HPDE6-E6E7 (cell line): ENCODE measurements around the gene TSEN54.

Experiments
- DNase-seq: peaks from one replicate; pipeline ENCODE4 v3.0.0; 2011; ENCODE audit warnings: missing footprints; ENCODE audit errors: extremely low spot score

The TSEN54 gene

DNA sequence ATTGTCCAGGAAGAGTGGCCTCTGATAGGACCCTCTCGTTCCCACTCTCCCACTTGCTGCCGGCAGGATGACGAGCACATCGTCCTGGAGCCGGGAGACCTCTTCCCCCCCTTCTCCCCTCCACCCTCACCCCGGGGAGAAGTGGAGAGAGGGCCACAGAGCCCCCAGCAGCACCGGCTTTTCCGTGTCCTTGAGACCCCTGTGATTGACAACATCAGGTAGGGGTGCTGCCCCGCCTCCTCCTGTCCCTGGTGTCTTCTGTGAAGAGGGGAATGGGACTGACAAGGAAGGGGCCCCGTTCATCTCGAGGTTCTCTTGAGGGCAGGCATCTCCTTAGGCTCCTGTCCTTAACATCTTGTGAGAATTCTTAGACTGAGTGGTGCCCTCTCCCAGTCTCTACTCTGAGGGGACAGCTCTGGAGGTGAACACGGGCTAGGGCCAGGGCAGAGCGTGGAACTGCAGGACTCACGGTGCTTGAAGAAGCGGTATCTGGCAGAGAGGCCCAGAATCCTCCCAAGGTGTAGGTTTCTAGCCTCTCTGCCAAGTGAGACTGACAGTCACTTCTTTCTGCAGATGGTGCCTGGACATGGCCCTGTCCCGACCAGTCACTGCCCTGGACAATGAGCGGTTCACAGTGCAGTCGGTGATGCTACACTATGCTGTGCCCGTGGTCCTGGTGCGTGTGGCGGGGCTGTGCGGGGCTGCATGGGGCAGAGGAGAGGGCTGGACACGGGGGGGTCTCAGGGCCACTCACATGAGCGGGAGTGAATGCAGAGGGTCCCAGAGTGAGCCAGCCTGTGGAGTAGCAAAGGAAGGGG, 27.4 kb upstream of the TSEN54 start:
- DNase-seq: no peak

DNA sequence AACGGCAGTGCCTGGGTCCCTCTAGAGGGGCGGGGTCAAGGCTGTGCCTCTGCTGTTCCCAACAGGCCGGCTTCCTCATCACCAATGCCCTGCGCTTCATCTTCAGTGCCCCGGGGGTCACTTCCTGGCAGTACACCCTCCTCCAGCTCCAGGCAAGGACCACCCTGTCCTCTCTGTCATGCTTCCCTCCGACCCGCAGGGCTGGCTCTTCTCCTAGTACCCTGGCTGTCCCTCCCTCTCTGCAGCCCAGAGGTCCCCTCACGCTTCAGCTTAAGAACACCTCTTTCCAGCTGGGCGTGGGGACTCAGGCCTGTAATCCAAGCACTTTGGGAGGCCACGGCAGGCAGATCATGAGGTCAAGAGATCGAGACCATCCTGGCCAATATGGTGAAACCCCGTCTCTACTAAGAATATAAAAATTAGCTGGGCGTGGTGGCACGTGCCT, 26.8 kb upstream of the TSEN54 start:
- DNase-seq: no peak

DNA sequence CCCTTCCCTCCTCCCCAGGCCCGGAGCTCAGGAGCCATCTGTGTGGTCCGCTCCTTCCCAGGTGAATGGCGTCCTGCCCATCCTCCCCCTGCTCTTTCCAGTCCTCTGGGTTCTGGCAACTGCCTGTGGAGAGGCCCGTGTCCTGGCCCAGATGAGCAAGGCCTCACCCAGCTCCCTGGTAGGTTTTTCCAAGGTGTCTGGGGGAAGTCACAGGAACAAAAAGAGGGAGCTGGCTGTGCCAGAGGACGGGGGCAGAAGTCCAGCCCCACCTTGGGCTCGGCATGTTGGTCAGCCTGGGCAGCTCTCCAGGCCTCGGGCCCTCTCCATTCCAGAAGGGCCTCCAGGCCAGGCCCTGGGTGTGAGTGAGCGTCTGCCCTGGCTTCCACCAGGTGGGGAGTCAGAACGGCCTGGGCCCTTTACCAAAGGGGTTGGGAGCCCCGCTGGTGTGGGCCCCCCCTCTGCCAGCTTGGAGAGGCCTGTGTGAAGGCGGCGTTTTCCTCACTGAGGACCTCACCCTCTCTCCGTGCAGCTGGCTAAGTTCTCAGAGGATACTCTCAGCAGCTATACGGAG, 26.1 kb upstream of the TSEN54 start:
- no peak for DNase-seq

DNA sequence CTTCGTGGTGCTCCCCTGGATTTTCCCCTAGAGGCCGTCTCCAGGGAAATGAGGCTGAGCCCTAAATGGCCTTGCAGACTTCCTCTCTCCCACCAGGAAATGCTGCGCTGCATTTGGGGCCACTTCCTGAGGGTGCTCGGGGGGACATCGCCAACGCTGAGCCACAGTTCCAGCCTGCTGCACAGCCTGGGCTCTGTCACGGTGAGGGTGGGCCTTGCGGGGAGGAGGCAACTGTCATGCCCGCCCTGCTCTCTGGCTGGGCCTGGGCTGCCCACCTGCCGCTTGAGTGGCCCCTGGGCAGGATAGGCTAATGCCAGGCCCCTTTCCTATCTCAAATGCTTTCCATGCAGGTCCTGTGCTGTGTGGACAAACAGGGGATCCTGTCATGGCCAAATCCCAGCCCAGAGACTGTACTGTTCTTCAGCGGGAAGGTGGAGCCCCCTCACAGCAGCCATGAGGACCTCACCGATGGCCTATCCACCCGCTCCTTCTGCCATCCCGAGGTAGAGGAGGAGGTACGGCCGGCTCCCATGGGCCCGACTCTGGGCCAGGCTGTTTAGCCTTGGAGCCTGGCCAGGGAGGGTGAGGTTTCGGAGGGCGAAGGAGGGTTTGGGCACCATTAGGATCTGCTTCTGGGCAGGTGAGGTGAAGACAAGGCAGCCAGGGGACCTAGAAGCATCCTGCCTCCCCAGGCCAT, 25.2 kb upstream of the TSEN54 start:
- DNase-seq: no peak

DNA sequence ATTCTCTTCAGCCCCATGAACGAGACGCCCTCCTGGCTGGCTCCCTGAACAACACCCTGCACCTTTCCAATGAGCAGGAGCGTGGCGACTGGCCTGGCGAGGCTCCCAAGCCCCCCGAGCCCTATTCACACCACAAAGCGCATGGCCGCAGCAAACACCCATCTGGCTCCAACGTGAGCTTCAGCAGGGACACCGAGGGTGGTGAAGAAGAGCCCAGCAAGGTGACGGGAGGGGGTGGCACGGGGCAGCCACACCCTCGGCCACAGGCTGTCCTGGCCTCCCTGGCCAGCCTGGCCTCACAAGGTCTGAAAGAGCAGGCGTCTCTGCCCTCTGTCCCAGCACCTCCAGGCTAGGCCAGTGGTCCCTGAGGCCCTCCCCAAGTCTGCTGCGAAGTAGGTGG, 24.6 kb upstream of the TSEN54 start:
- DNase-seq: no peak

DNA sequence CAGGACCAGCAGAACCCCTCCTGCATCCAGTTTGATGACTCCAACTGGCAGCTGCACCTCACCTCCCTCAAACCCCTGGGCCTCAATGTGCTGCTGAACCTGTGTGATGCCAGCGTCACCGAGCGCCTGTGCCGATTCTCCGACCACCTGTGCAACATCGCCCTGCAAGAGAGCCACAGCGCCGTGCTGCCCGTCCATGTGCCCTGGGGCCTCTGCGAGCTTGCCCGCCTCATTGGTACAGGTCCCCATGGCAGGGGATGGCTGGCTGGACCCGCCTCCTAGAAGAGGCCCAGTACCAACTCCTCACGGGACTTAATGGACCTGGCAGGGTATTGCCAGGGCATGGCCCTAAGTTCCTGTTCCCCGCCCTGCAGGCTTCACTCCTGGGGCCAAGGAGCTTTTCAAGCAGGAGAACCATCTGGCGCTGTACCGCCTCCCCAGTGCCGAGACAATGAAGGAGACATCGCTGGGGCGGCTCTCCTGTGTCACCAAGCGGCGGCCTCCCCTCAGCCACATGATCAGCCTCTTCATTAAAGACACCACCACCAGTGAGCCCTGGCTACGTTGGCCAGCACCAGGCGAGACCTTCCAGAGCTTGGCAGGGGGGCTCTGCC, 23.7 kb upstream of the TSEN54 start:
- no peak for DNase-seq

DNA sequence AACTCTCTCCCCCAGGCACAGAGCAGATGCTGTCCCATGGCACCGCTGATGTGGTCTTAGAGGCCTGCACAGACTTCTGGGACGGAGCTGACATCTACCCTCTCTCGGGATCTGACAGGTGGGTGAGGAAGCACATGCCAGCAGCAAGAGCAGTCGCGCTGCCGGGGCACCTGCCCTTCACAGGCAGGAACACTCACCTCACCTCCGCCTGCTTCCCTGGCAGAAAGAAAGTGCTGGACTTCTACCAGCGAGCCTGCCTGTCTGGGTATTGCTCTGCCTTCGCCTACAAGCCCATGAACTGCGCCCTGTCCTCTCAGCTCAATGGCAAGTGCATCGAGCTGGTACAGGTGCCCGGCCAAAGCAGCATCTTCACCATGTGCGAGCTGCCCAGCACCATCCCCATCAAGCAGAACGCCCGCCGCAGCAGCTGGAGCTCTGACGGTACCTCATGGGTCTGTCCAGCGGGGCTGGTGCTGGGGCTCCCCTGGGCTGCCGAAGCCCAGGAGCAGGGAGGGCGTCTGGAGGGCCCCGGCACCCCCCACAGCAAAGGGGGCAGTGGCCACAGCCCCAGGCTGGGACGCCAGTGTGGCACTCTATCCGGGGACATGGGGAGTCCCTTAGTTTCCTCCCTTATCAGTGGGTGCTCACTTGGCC, 22.7 kb upstream of the TSEN54 start:
- DNase-seq: no peak

DNA sequence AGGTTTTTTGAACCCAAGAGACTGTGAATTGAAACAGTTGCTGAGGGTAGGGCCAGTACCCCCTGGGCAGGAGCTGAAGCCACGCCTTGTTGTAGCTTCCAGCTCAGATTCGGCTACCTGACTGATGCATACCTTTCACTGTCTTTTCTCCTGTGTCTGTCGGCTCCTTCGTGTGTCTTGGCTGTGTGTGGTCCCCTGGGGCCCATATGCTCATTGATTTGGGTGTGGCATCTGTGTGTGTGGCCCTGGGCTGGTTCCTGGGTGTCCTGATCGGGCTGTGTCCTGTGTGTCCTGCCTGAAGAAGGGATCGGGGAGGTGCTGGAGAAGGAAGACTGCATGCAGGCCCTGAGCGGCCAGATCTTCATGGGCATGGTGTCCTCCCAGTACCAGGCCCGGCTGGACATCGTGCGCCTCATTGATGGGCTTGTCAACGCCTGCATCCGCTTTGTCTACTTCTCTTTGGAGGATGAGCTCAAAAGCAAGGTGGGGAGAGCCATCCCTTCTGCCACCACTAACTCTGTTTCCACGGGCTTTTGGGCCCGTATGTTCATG, 21.9 kb upstream of the TSEN54 start:
- DNase-seq: no peak

DNA sequence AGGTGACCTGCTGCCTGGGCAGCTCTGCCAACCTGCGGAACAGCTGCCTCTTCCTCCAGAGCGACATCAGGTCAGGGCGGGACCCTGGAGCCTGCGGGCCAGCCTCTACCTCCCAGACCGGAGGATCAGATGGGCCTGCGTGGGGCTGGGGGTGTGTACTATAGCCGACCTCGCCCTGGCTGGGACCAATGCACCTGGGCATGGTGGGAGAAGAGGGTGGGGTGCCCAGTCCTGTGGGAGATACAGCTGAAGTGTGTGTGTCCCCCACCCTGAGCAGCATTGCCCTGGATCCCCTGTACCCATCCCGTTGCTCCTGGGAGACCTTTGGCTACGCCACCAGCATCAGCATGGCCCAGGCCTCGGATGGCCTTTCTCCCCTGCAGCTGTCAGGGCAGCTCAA, 20.3 kb upstream of the TSEN54 start:
- no peak for DNase-seq

DNA sequence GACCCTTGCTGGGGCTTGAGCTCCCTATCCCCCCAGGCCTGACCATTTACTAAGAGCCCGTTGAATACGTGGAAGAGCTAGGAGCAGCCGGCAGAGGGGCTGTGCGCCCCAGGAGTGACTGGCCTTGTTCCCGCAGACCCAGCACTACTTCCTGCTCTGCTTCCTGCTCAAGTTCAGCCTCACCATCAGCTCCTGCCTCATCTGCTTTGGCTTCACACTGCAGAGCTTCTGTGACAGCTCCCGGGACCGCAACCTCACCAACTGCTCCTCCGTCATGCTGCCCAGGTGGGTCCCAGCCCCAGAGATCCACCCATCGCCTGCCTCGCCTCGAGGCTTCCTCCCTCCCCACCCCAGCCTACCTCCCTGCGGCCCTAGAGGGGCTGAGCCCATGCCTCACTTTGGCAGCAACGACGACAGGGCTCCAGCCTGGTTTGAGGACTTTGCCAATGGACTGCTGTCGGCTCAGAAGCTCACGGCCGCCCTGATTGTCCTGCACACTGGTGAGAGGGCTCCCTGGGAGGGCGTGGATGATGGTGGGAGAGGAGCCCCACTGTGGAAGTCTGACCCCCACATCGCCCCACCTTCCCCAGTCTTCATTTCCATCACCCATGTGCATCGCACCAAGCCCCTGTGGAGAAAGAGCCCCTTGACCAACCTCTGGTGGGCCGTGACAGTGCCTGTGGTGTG, 18.1 kb upstream of the TSEN54 start:
- DNase-seq: no peak

DNA sequence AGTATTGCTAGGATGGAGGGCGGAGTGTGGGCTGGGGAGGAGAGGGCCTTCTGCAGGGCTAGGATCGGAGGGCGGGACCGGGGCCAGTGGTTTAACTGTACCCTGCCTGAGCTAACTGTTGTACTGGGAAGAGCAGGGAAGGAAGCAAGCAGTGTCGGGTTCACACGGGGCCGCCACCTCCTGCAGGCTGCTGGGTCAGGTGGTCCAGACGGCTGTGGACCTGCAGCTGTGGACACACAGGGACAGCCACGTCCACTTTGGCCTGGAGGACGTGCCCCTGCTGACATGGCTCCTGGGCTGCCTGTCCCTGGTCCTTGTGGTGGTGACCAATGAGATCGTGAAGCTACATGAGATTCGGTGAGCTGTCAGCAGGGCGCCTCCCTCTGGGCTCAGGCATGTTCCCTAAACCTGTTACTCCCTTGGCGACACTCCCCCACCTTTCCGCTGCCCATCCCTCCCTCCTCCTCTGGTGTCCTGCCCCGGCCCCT, 17.6 kb upstream of the TSEN54 start:
- DNase-seq: no peak

DNA sequence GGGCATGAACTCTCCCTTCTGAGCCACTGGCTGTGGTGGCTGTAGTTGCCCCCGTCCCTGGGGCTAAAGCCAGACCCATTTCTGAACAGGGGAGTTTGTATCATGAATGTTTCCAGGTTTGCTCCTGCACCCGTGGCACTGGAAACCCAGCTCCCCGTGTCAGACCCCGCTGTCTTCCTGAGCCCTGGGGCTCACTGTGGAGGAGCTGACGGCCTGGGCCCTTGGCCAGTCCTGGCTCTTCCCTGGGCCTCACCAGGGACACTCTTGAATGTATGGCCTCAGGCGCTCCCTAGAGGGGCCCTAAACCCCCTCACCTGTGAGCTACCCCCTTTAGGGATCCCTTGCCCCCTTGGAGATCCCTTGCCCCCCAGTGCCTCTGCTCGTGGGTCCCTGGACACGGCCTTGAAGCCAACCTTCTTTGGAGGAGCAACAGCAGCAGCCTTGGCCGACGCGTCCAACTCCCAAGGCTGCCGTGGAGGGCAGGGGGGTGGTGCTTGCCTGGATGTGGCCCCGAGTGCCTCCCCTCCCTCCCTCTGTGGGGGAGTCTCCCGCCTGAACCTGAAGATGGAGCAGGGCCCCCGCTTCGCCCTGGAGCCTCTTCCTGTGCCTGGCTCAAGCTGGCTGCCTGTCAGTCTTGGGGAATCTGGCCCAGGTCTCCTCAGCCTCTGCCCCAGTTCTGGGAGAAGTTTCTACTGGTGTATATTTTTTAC, 16.9 kb upstream of the TSEN54 start:
- no peak for DNase-seq

DNA sequence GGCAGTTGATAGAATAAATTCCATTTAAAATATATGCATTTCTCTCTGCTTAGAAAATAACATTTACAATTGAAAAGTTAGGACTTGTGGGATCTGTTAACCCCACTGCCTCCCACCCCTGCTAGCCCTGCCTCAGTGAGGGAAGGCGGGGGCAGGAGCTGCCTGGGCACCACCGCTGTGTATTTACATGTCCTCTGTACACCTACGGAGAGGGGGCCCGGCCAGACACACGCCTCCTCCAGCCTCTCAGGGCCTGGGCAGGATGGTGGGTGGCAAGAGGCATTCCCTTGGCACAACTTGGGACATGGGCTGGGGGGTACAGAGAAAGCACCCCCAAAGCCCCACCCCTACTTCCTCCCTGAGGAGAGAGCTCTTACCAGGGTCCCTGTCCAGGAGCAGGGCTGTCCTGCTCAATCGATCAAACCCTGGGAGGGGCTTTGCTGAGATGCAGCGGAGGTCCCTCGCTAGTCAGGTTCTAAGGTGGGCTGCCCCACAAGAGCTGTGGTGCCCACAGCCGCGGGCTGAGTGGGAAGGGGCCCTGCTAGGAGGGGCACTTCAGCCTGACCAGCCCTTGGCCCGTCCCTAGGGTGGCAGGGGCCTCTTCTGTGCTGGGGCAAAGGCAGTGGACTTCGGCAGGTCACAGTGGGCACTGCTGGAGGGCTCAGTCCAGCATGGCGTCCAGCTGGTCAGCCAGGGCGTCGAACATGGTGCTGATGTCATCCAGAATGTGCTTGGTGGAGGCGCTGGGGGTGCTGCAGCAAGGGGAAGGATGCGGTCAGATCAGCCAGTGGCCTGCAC, 15.7 kb upstream of the TSEN54 start:
- DNase-seq: no peak

DNA sequence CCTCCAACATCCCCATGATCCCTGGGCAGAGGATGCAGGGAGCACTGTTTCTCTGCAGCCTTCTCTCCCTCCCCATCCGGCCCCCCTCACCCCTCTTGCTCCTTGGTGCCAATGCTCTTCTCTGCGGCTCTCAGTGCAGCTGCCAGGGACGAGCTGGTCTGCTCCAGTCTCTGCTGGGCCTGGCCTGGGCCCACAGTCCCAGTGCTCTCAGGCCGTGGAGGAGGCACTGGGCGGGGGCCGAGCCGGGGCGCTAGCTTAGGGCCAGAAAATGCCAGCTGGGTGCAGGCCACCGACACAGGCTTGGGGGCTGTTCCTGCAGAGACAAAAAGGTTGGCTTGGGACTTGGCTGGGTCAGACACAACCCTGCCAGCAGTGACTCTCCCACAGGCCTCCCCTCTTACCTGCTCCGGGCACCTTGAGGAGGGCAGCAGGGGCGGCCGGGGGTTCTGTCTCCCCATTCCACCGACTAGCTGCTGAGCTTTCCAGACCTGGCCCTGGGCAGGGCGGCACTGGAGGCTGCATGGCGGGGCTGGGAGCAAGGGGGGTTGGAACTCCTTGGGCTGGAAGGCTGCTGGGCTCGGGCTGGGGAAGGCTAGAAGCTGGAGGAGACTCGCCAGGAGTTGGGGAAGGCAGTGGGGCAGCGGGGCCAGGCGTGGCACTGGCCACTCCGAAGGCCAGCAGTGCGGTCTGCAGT, 14.8 kb upstream of the TSEN54 start:
- DNase-seq: no peak

DNA sequence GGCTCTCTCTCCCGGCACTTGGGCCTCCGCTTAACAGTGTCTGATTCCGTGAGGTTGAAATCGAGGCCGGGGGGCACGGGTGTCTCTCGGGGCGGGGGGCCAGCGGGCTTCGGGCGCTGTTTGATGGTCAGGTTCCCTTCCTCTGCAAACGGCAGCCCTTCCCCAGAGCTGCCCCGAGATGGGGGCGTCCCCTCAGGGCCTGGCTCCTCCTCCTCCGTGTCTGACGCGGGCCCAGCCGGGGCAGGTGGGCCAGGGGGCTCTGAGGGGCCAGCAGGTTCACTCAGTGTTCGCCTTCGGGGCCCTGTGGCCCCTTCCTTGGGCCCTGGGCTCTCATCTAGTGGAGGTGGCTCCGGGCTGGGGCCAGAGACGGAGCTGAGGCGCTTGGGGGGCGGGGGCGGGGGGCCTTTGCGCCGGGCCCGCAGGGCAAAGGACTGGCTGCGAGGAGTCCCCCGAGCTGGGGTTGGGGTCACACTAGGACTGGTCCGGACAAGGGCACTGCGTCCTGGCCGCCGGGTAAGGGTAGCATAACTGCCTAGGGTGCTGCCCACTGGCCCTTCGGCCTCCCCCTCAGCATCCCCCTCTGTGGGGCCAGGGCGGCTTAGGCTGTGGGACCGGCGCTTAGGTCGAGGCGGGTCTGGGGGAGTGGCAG, 14.1 kb upstream of the TSEN54 start:
- no peak for DNase-seq

DNA sequence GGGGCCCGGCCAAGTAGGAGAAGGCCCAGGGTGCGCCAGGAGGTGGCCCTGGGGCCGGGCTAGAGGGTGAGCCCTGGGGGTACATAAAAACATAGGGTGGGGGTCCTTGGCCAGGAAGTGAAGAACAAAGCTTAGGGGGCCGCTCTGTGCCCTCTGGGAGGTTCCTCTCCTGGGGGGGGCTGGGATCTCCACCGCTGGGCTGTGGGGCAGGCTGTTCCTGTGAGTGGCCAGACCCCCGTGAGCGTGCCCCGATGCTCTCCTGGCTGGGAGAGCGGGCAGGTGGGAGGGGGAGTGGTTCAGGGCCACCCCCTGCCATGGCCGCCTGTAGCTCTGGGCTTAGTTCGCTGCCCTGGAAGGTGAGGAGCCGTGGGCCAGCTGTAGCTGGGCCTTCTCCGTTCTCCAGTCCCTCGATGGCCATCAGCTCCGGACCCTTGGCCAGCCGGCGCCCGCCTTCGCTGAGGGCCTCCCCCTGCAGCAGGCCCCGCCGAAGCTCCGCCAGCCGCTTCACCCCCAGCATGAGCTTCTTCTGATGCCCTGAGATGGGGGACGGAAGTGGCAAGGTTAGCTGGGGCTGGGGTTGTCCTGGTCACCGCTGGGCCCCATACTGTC, 13.5 kb upstream of the TSEN54 start:
- no peak for DNase-seq

DNA sequence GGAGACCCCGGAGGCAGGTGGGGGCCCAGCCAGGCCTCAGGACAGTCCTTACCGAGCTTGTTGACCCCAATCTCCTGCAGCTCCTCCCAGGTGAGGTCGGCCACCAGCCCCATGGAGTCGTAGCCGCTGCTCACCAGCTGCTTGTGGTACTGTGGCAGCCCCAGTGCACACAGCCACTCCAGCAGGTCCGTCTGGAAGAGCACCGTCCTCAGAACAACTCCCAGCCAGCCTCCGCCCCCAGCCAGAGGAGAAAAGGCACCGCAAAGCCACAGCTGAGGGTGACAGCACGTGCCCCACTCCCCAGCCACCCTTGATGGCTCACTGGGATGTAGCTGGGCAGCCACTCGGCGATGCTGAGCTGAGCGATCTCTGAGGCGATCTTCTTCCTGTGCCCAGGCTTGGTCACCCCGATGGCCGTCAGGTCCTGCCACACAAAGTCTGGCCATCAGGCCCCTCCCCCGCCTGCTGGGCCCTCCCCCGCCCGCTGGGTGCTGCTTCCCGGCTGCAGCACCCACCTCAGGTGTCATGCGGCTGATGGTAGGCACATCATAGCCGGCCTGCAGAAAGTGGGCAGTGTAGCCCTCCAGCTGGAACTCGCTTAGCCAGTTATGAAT, 12.9 kb upstream of the TSEN54 start:
- no peak for DNase-seq

DNA sequence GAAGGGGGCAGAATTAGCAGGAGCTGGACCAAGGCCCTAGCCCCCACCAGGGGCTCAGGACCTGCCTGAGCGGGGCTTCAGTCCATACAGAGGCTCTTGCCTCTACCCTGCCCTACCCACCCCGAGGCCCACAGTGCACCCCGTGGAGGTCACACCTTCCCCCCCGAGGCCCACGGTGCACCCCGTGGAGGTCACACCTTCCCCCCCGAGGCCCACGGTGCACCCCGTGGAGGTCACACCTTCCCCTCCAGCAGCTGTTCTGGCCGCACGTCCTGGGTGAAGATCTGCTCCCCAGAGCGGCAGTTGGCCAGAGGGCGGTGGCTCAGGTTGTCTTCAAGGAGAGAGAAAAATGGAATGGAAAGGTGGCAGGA, 12.4 kb upstream of the TSEN54 start:
- DNase-seq: no peak
